IPS-18c (cell line): Measurements from ENCODE around the gene PROSER2.

Experiments used
- H3K4me3 ChIP-seq: 2 replicates; pipeline ENCODE4 v1.7.0; 2013; ENCODE audit warnings: low read depth, mild to moderate bottlenecking, low read length, moderate library complexity; ENCODE audit not compliant: insufficient read depth
- H3K9me3 ChIP-seq: one replicate; pipeline ENCODE4 v1.6.1; 2013; ENCODE audit warnings: mild to moderate bottlenecking, low read length, moderate library complexity; ENCODE audit not compliant: control insufficient read depth, insufficient read depth

The PROSER2 gene, protein sequence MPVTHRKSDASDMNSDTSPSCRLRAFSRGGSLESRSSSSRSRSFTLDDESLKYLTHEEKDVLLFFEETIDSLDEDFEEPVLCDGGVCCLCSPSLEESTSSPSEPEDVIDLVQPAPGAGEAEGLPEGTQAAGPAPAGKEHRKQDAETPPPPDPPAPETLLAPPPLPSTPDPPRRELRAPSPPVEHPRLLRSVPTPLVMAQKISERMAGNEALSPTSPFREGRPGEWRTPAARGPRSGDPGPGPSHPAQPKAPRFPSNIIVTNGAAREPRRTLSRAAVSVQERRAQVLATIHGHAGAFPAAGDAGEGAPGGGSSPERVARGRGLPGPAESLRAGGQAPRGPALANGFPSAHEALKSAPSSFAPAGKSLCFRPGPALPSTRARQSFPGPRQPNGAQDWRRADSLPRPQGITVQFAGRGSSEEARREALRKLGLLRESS

DNA sequence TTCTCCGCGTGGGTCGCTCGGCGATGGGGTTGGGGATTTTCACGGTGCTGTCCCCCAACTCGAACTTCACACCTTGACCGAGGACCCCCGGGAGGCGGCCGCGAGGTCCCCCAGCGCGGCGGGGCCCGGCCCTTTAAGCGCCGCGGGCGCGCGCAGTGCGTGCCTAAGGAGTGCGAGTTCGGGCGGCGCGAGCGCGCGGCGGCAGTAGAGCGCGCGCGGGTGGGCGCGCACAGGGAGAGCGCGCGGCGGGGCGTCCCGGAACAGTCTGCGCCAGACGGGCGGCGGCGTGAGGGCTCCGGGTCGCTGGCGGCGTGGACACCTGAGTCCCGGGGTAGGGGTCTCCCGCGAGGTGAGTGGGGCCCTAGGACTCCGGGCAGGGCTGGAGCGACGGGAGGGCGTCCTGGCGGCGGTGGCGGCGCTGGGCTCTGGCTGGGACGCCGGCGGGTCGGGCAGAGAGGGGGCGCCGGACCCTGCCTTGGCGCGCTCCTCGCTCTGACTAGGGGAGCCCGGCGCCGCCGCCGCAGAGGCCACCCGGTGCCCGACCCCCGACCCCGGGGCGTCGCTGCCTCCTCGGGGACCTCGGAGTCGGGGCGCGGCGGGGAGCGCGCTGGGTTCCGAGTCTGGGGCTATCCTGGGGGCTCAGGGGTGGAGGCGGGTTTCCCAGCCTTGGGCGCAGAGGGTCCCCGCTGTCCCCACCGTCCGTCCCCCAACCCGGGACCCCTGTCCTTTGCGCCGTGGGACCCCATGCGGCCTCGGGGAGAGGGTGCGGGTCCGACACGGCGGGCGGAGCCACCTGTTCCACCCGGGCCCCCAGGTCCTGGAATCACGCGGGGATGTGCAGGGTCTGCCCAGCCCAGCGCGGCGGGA is at the start of gene PROSER2:
TSS of gene PROSER2 (plus strand) at position 235 of the 867 bp plus-strand sequence. CDS start 28,722 bp downstream, outside the sequence.
- Histone ChIP-seq H3K9me3 (no peaks in the 10 kb centered on the region), H3K4me3 (peak within 1 kb of the TSS; percentile 76)

DNA sequence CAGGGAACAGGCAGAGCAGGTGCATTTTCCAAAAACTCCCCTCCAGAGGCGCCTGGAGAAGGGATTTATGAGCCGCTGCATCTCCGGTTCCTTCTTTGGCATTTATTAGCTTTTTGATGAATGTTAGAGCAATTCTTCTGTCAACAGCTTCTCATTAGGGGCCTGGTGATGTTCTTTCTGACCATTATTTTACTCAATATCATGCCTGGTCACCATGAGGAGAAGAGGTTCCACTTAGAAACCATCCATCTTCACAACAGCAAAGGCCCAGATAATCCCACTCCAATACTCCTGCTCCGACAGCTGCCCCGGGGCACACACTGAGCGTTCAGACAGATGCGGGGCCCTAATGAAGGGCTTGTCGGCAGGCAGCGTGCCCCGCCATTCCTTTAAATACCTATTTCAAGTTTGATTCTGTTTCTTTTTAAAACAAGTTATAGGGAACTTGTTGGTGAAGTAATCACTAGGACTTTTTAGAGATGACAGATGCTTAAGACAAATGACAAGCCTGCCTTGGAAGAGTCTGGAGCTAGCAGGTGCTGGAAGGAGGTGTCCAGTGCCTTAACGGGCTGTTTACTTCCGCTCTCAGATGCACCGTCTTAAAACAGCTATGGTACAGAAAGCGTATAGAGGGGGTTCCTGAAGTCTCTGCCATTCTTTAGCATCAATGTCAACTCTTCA is 49.3 kb upstream of the PROSER2 start:
- Histone ChIP-seq H3K9me3 (no peaks in the 10 kb centered on the region), H3K4me3 (no peak overlapping the region)

DNA sequence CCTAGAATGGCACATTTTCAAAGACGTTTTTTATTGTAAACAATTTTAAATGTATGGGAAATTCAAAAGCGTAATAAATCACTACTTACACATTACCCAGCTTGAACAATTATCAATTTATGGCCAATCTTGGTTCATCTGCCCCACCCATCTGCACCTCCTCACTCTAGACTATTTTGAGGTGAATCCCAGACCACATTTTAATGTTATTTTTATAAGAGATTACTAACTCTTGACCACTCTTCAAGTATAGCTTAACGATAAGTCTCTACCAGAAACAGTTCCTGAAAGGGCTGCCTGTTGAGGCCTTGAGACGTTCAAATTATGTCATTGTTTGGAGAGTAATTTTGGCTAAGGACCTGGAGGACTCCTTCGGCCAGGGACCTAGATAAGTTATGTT is 47.7 kb upstream of the PROSER2 start:
- H3K9me3 ChIP-seq: no peaks in the 10 kb centered on the region
- H3K4me3 ChIP-seq: no peak overlapping the region

DNA sequence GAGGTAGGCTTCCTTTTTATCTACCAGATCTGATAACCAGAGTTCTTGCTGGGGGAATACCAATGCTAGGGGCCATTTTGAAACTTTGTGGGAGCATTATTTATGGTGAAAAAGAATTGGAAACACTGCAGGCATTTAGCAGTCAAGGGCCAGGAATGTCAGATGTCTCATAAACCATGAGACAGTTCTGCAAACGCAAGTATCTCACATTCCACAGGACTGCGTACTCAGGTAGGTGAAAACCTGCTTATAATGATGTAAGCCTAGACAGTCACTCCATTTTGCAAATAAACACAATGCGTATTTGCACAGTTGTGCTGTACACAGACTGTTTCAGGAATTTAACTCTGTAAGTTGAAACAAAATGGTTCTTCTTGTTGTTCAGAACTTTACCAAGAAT is 47.1 kb upstream of the PROSER2 start:
- Histone ChIP-seq H3K4me3 (no peak overlapping the region), H3K9me3 (peaks cover 4% of the 10 kb centered on the region)

DNA sequence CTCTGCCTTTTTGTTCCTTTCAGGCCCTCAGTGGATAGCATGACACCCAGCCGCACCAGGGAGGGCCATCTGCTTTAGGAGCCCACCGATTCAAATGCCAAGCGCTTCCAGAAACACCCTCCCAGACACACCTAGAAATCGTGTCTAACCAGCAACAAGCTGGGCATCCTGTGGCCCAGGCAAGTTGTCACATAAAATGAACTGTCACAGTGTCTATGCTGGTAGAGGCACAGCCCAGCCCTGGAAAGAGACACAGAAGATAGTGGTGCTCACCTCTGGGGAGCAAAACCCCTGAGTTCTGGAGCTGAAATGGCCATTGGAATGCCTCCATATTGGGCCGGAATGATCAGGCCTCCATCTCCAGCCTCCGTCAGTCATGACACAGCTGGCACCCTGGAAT is 42.0 kb upstream of the PROSER2 start:
- no peak overlapping the region for H3K4me3 ChIP-seq

DNA sequence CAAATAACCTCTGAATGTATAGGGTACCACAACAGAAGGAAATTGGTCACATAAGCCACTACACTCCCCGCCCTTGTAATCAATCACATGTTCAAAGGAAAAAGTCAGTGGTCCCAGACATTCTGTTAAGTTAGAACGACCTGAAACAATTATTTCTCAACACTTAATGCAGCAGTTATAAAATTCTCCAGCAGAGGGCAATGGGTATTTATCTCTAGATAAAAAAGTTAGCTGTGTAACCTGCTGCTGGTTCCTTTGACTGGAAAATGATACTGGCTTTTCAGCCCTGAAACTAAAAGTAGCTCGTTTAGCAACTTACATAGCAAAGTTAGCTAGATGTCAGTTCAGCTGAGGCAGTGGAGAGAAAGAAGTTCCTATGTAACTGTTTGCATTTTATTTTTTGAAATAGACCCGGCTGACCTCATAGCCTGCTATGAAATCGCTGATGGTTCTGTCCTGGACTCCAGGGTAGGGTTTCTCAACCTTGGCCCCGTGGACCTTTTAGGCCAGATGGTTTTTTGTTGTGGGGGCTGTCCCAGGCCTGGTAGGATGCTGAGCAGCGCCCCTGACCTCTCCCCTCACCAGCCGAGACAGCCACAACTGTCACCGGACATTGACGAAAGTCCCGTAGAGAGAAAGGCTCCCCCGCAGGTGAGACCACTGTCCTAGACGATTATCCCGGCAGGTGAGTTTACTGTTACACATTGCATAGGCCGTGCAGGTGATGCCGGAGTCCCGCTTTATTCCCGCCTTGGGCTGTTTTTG is 40.2 kb upstream of the PROSER2 start:
- peaks cover 4% of the 10 kb centered on the region for H3K9me3 ChIP-seq
- H3K4me3 ChIP-seq: no peak overlapping the region

More for the DNA sequence above, 42.0 kb upstream of the PROSER2 start:
- peaks cover 4% of the 10 kb centered on the region for H3K9me3 ChIP-seq

DNA sequence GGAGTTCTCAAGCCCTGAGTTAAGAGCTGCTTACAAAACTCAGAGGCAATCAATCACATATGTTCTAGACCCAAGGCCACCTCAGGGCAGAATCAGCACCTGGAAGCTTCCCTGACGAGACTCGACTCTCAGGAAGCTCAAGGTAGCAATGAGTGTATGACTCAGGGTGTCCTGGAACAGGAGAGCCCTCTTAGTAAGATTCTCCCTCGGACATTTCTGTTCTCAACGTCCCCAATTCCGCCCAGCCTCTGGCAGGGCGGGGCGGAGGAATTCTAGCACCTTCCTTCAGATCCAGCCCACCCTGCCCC is 39.6 kb upstream of the PROSER2 start:
- Histone ChIP-seq H3K4me3 (no peak overlapping the region), H3K9me3 (peaks cover 4% of the 10 kb centered on the region)

DNA sequence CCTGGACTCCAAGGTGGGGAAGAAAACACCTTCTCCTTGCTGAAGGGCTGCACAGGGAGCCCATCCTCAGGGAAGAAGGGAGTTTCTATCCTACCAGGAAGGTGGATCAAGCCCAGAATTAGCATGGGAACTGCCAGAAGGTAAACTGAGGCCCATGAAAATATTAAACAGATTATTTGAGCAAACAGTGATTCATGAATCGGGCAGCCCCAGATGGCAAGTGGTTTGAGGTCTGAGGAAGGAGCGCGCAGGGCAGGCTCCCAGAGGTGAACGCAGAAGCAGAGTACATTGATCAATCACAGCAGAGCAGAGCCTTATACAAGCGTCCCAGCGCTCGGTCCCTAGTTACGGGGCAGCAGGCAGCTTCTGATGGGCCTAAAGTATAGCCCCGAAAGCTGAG is 35.8 kb upstream of the PROSER2 start:
- H3K9me3 ChIP-seq: no peaks in the 10 kb centered on the region
- no peak overlapping the region for H3K4me3 ChIP-seq

DNA sequence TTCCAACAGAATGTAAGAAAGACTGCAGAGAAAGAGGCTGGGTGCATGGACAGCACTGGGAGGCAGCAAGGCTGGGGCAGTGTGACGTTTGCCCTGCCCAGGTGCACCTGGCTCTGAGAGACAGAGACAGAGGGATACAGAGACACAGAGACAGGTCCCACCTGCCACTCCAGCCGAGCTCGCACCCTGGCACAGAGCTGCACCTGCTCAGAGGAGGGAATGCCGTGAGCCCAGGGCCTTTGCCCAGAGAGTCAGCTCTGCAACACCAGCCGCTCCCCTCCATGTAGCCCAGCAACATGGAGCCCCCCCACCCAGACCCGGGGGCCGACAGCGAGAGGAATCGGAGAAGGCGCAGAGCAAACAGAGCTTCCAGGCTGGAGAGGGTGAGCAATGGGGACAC is 35.3 kb upstream of the PROSER2 start:
- no peak overlapping the region for H3K4me3 ChIP-seq
- H3K9me3 ChIP-seq: no peaks in the 10 kb centered on the region

DNA sequence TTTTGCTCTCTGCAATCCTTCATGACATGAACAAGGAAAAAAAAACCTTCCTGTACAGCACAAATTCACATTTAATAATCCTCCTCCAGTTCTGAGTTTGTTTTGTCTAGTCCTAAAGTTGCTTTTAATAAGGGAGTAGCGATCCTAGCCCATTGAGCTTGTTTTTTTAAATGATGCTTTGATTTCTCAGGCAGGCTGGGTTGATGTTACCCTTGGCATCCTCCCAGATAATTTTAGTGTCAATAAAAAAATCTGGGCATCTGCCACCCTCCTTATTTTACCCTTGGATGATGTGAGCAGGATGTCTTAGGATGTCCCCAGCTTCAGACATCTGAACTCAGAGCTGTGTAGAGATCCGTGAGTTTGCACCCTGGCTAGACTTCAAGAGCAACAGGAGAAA is 33.9 kb upstream of the PROSER2 start:
- H3K4me3 ChIP-seq: no peak overlapping the region
- H3K9me3 ChIP-seq: no peaks in the 10 kb centered on the region

DNA sequence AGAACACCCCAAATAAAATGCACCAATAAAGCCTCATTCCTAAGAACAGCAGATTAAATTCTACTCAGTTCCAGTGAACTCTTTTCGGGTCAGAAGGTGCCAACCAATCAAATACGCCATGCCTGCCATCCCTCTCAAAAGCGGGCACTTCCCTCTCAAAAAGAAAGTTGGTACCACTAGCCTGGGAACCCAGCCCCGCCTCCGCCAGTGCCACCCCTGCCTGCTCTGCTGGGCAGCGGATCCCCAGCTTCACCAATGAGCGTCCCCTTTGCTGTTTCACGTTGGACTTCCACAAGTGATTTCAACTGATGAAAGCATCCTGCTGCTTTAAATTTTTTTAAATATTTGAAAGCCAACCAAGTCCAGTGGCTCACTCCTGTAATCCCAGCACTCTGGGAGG is 33.2 kb upstream of the PROSER2 start:
- no peak overlapping the region for H3K4me3 ChIP-seq
- no peaks in the 10 kb centered on the region for H3K9me3 ChIP-seq

DNA sequence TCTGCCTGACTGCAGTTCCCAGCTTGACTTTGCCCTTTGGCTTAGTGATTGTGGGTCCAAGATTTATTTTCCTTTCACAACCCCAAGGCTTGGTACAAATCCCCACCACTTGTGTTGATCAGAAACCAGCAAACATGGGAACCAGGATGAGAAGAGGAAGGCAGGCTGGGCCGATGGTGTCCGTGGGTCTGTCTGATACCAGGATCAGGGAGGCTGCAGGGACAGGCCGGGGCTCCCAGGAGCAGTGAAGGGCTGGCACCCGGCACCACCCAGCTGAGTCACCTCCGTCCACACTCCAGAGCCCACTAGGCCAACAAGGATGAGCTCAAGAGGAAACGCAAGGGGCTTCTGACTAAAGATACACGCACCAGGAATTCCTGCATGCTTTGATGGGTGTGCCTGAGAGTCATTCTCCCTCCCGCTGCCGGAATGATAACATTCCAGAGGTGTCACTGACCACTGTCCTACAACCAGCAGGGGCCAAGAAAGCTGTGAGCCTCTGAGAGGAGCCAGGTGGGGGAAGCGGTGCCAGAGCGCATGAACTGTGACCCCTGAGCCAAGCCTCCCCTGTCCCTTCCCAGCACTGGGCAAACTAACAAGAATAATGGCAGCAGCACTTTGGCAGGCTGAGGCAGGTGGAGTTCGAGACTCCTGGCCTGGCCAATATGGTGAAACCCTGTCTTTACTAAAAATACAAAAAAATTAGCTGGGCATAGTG is 29.2 kb upstream of the PROSER2 start:
- Histone ChIP-seq H3K4me3 (no peak overlapping the region), H3K9me3 (no peaks in the 10 kb centered on the region)

DNA sequence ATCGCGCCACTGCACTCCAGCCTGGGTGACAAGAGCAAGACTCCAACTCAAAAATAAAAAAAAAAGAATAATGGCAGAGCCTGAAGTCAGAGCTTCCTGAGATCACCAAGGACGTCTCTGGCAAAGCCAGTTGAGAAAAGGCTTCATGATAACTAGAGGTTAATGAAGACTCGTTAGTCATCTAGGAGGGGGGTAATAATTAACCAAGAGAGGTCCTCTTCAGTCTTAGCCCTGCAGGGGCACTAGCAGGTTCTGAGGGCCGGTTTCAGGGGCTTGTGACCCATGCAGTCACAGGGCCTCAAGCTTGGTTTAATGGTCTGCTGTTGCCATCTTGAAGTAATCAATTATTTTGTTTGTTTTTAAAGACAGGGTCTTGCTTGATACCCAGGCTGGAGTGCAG is 28.6 kb upstream of the PROSER2 start:
- no peak overlapping the region for H3K4me3 ChIP-seq

DNA sequence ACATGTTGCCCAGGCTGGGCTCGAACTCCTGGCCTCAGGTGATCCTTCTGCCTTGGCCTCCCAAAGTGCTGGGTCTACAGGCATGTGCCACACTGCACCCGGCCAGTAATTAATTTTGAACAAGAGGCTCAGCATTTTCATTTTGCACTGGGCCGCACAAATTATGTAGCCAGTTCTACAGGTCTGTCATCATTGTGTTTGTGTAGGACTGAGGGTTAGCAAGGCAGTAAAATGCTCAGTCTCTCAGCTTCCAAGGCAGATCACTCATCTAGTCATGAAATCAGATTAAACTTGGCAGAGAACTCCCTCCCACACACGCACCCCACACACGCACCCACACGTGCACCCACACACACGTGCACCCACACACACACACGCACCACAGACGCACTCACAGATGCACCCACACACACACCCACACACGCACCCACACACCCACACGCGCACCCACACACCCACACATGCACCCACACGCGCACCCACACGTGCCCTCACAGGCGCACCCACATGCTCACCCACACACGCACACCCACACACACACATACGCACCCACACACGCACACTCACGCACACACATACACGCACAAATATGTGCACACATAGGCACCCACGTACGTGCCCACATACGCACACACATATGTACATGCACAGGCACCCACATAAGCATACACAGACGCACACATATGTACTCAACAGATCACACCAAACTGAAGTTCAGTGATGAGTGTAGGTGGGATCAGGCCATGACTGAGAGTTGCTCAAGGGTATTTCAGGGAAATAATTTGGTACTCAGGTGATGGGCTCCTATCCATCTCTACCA is 27.8 kb upstream of the PROSER2 start:
- Histone ChIP-seq H3K4me3 (no peak overlapping the region), H3K9me3 (no peaks in the 10 kb centered on the region)

More for the DNA sequence above, 28.6 kb upstream of the PROSER2 start:
- H3K9me3 ChIP-seq: no peaks in the 10 kb centered on the region

DNA sequence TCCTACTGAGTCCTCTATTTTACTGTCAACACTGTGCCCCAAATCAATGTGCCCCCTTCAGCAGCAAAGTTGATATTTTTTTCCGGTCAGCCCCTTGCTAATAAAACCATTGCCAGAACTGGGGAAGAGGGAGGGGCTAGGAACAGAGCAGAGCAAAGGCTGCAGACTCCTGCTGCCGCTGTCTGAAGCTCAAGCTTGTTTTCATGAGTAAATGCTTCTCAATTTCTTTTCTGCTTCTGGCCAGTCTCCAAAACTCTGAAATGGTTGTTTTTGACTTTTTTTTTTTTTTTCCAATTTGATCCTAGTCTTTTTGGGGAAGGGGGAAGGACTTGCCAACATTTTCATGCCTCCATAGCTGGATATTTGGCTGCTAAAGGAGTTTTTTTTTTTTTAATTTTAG is 26.7 kb upstream of the PROSER2 start:
- H3K4me3 ChIP-seq: no peak overlapping the region

DNA sequence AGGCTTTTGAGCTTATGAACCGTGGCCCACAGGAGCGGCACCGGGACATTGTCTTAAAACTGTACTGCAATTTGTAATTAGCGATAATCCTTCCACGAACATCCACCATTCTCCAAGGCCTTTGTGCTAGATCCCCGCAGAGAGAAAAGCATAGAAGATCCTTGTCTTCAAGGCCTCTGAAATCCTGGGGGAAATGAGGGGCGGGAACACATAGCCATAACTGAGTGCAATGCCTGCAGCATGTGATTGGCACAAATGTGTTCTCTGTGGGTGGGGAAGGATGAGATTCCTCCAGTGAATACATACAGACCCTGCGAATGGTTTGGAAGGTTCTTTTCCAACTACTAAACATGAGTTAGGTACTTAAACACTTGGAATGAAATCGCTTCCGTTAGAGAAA is 25.9 kb upstream of the PROSER2 start:
- Histone ChIP-seq H3K4me3 (no peak overlapping the region), H3K9me3 (no peaks in the 10 kb centered on the region)

More for the DNA sequence above, 26.7 kb upstream of the PROSER2 start:
- H3K9me3 ChIP-seq: no peaks in the 10 kb centered on the region
